HT1080 (cell line): ENCODE results near the gene TTI1. TPM values are rescaled to one million over a fixed set of nuclear protein-coding genes. Genes with fewer than 3 reads are reported as not detected.
"Not testable (repeated sequence)": the region's sequence is repeated elsewhere in the genome, so short reads cannot be mapped to it uniquely, and the experiment has no call there.

ENCODE experiments used
- DNase-seq: peaks from one replicate; pipeline ENCODE4 v3.0.0-alpha.2; 2015; ENCODE audit warnings: low read depth
- total RNA-seq: library from RNA; depleted of rRNA; stranded (reverse); fragments of >200 nt; shearing (Covaris generic); gene quantifications from 2 replicates; pipeline ENCODE4 v1.2.3, GENCODE V29; 2014

Gene TTI1
- total RNA-seq, 1 experiment from 2014 or later = 27.3 TPM

GRCh38 chr20:37970856-37971245, 62.4 kb downstream of the TTI1 start:
- DNase-seq = no peak

- DNase-seq = peak; percentile 45
Observed at GRCh38 chr20:37969949-37970855, 63.1 kb downstream of the TTI1 start.

- peak; percentile 67 for DNase-seq
Observed at GRCh38 chr20:37968841-37969401, 64.3 kb downstream of the TTI1 start.

- not testable (repeated sequence) for DNase-seq
Observed at GRCh38 chr20:37963483-37963882, 69.8 kb downstream of the TTI1 start.

GRCh38 chr20:37961066-37961465, 72.2 kb downstream of the TTI1 start:
- DNase-seq = no peak

- no peak for DNase-seq
Observed at GRCh38 chr20:37958856-37959520, 74.3 kb downstream of the TTI1 start.

GRCh38 chr20:37956107-37956585, 77.1 kb downstream of the TTI1 start:
- DNase-seq = no peak

- no peak for DNase-seq
Observed at GRCh38 chr20:37955511-37955910, 77.7 kb downstream of the TTI1 start.

- no peak for DNase-seq
Observed at GRCh38 chr20:37954626-37955025, 78.6 kb downstream of the TTI1 start.

- no peak for DNase-seq
Observed at GRCh38 chr20:37954190-37954589, 79.1 kb downstream of the TTI1 start.

GRCh38 chr20:37948956-37949355, 84.3 kb downstream of the TTI1 start:
- DNase-seq = no peak

- no peak for DNase-seq
Observed at GRCh38 chr20:37947943-37948342, 85.3 kb downstream of the TTI1 start.

GRCh38 chr20:37946946-37947345, 86.3 kb downstream of the TTI1 start:
- DNase-seq = no peak

- DNase-seq = no peak
Observed at GRCh38 chr20:37945091-37945547, 88.1 kb downstream of the TTI1 start.

- no peak for DNase-seq
Observed at GRCh38 chr20:37944456-37944981, 88.7 kb downstream of the TTI1 start.

GRCh38 chr20:37943501-37944455, 89.5 kb downstream of the TTI1 start:
- no peak for DNase-seq

GRCh38 chr20:37943033-37943432, 90.2 kb downstream of the TTI1 start:
- DNase-seq = no peak

GRCh38 chr20:37941992-37942391, 91.3 kb downstream of the TTI1 start:
- DNase-seq = no peak

GRCh38 chr20:37941332-37941731, 91.9 kb downstream of the TTI1 start:
- no peak for DNase-seq

GRCh38 chr20:37940858-37941257, 92.4 kb downstream of the TTI1 start:
- DNase-seq = no peak
